NCI-H1048 (cell line): Measurements from ENCODE around the gene TEX36.
A peak's percentile ranks its signal among the peaks of the same experiment; 100 is the strongest.
"Not testable (repeated sequence)": the region's sequence is repeated elsewhere in the genome, so short reads cannot be mapped to it uniquely, and the experiment has no call there.

Experiments
- DNase-seq: peaks from one replicate; lab custom pipeline; 2025; lab: John Stamatoyannopoulos, UW

The TEX36 gene, protein sequence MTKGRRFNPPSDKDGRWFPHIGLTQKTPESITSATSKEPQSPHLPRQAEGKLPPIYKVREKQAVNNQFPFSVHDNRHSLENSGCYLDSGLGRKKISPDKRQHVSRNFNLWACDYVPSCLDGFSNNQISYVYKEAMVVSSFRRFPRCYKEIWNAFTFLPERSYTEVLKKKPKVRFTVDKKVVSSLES

DNA sequence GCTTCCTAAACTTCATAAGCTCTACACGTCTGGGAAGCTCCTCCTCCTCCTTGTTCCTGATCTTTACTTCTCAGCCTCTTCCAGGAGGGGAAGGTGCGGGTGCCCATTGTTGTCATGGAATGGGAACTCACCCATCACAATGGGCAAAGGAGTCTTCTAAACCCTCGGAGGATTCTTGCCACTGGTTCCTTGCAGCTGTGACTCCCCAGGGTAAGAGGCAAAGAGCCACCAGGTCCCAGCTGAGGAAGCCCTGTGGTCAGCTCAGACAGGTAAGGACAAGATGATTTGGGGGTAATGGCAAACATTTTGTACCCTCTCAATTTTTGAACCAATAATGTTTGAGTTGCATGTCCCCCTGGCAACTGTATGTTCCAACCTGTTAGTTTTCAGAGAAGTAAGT, at the start of gene TEX36:
Gene TEX36, minus strand, starts transcription at position 101 of the 400 bp plus-strand sequence. CDS start 174 bp downstream, outside the sequence.
- no peak for DNase-seq

DNA sequence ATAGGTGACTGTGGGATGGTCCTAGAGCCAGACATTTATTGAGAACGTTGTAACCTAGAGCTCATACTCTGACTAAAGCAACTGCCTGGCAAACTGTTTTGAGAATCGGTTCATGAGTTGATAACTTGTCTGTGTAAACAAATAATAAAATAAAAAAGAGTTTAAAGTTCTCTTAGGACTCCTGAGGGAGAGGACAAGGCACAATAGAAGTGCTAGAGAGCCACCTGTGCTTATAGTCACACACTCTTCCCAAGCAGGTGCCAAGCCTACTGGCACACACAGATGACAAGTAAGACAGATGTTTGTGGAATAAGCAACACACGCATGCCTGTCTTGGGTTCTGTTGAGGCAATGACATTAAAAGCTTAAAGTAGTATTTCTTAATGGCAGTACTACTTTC, 44.5 kb upstream of the TEX36 start:
- no peak for DNase-seq

GRCh38 chr10:125726914-125727313, 44.0 kb upstream of the TEX36 start:
- no peak for DNase-seq

- DNase-seq = no peak
These were observed 39.8 kb upstream of the TEX36 start for GRCh38 chr10:125722811-125723210.

GRCh38 chr10:125721035-125721434, 38.1 kb upstream of the TEX36 start:
- no peak for DNase-seq

GRCh38 chr10:125720002-125720382, 37.0 kb upstream of the TEX36 start:
- DNase-seq = no peak

- DNase-seq = peak; percentile 97
These were observed 36.4 kb upstream of the TEX36 start, which contains the start of gene EDRF1 for GRCh38 chr10:125719173-125720001. EDRF1 (plus strand) TSS chr10:125719709; CDS start chr10:125719808, 99 bp downstream.

DNA sequence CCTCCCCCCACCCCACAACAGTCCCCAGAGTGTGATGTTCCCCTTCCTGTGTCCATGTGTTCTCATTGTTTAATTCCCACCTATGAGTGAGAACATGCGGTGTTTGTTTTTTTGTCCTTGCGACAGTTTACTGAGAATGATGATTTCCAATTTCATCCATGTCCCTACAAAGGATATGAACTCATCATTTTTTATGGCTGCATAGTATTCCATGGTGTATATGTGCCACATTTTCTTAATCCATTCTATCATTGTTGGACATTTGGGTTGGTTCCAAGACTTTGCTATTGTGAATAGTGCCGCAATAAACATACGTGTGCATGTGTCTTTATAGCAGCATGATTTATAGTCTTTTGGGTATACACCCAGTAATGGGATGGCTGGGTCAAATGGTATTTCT, 31.8 kb upstream of the TEX36 start:
- DNase-seq = not testable (repeated sequence)

- DNase-seq = no peak
These were observed 28.3 kb upstream of the TEX36 start for GRCh38 chr10:125711110-125711750.

DNA sequence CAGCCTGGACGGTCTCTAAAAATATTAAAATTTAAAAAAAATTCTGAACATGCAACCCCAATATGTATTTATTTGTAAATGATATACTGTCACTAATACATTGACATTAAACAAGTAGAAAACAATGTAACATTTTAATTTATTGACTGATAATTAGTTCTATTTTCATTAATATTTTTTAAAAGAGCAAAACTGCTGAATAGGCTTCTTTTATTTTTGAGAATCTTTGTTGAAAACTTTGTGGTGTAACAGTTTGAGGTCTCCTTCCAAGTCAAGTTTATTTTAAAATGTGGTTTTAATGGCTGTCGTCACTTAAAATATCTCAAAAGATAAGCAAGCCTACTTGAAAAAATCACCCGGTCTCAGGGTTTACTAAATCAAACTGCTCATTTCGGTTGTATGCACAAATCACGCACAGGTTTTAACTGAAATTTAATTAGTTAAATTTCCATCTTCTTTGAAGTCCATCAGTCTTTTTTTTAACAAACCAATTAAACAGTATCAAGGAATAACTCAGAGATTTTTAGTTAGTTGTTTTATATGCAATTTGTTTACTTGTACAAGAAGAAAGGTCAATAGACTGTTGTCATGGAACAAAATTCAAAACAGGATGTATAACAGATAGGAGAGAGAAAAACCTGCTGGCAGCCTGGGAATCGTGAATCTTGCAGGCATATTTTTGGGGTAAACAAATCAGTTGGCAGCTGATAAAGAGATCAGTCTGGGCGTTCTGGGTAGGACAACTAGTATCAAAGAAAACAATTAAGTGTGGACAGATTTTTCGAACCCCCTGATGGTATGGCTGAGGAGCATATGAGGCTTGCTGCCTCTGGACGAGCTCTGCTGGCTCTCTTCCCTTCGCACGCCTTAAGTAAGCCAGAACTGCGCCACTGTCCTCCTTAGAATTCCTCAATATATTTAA, 26.9 kb upstream of the TEX36 start:
- no peak for DNase-seq

DNA sequence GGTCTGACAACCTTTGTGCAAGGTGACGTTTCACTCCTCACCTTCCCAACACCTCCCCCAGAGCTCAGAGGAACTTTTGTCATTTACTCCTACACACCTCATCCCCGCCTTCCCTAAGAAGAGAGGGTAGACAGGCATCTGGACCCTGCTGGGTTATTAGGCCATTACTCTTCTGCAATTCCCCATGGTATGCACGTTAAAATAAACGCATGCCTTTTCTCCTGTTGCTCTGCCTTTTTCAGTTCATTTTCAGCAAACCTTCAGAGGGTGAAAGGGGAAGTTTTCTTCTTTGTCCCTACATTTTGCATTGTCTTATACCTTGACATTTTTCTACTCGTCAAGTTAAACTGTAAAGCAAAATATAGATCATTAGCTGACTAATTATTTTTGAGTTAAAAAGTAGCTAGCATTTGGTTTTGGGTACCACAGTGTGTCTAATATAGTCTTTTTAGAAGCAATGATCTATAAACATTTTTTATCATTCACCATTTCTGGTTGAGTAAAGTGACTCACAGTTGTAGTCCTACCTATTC, 26.1 kb upstream of the TEX36 start:
- no peak for DNase-seq

DNA sequence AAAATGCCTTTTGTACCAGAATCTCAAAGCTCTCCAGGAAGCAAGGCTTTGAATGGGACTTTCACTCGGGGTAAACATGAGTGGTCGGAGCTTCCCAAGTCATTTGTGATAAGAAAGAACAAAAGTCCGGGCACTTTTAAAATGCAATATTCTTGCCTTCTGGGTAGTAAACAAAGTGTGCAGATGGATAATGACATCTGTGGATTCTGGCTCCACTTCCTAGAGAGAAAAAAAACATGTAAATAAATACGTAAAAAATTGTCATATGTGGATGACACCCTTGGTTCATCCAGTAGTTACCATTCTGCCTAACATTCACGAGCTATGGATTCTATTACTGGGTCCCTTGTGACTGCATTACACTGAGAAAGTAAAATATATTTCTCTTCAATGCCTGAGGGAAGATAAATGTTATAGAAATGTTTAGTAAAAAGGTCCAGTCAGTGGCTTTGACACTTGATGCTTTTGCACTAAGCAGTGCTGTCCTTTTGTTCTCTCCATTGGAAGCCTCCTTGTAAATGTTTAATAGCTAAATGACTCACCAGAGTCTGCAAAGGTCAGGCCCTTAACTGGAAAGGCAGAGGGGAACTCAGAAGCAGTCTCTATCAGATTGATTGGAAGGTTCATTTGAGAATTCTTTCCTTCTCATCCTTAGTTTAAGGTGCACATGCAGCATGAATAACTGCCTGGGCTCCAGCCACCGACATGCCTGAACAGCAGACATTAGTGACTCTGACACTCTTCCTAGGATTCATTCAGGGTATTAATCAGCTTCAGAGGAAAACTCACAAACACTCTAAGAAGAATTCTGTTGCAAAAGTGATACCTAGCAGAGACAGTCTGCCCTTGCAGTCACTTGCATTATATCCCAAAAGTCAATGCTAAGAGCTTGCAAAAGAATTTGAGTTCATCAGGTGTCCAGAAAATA, 24.8 kb upstream of the TEX36 start:
- DNase-seq = no peak

DNA sequence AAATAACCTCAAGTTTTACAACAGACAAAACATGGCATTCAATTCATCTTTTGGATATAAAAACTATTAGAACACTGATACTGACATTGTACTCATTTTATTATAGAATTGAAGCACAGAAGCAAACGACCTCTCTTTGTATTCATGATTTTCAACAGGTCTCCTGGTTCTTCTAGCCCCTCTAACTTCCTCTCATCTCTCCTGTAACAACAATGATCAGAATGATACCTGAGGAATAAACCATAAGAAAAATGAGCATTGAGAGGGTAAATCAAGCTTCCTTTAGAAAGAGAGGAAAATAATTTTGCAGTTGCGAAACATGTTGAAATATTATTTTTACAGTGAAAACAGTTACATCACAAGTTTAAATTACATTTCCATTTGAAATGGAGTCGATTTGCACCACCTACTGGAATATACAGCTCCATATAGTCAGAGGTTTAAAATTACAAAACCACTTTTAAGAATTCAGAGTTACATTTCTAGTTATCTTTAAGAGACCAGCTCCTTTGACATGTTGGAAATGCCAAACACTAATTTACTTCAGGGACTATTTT, 17.5 kb upstream of the TEX36 start:
- no peak for DNase-seq

- DNase-seq = no peak
These were observed 16.7 kb upstream of the TEX36 start for GRCh38 chr10:125699562-125700143.

GRCh38 chr10:125698481-125698998, 15.6 kb upstream of the TEX36 start:
- no peak for DNase-seq

GRCh38 chr10:125696884-125697283, 13.9 kb upstream of the TEX36 start:
- DNase-seq = not testable (repeated sequence)

DNA sequence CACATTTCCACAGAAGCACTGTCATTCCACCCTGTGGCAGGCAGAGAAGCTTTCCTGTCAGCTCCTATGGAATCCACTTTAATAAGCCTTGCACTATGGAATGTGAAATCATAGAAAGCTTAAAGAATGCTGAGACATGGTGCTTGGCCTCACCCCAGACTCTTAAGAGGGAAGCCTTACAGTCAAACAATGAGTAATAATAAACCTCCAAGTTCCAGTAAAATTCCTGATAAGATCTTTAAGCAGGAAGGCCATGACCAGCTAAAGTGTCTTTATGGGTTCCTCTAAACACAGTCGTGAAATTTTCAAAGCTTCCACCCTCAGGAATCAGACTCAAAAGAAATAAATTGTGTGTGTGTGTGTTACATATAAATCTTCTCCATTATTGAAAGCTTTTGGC, 11.9 kb upstream of the TEX36 start:
- DNase-seq = no peak

GRCh38 chr10:125693524-125693847, 10.5 kb upstream of the TEX36 start:
- no peak for DNase-seq

- no peak for DNase-seq
These were observed 9.9 kb upstream of the TEX36 start for GRCh38 chr10:125692601-125693523.
